Fibroblast of lung (primary cell): ENCODE data around the gene UCP2. TPM values are rescaled to one million over a fixed set of nuclear protein-coding genes. Genes with fewer than 3 reads are reported as not detected.

Source experiments
- DNase-seq, 2 donors: peaks; one replicate each; pipeline versions ENCODE4 v3.0.0 to v3.0.0-alpha.2; 2010; ENCODE audit warnings: low read depth in 2 of 2
- H2AFZ ChIP-seq: 2 replicates; pipeline ENCODE4 v1.5.1; 2012; ENCODE audit warnings: low read length, control low read depth, inconsistent platforms
- H3K27ac ChIP-seq: 2 replicates; pipeline ENCODE4 v1.5.1; 2011; ENCODE audit warnings: low read length, control low read depth; ENCODE audit not compliant: insufficient read depth
- H3K27me3 ChIP-seq: 2 replicates; pipeline ENCODE4 v1.5.1; 2011; ENCODE audit warnings: mild to moderate bottlenecking, low read length; ENCODE audit not compliant: control insufficient read depth, insufficient read depth
- H3K36me3 ChIP-seq: 2 replicates; pipeline ENCODE4 v1.5.1; 2011; ENCODE audit warnings: low read length; ENCODE audit not compliant: control insufficient read depth, insufficient read depth
- H3K4me1 ChIP-seq: 2 replicates; pipeline ENCODE4 v1.5.1; 2011; ENCODE audit warnings: low read length; ENCODE audit not compliant: control insufficient read depth, insufficient read depth; ENCODE audit errors: extremely low read depth
- H3K4me2 ChIP-seq: 2 replicates; pipeline ENCODE4 v1.5.1; 2011; ENCODE audit warnings: low read length, control low read depth; ENCODE audit not compliant: insufficient read depth; ENCODE audit errors: extremely low read depth
- H3K4me3 ChIP-seq, 4 experiments: fragments of 200-600 bp in 1 of 4; sonication (generic) in 1 of 4; replicated peaks in 1 of 4; 2 replicates each; pipeline ENCODE4 v1.5.1; 2011 to 2016; ENCODE audit warnings: low read length in 4 of 4, low read depth in 3 of 4, mild to moderate bottlenecking in 3 of 4, control low read depth in 2 of 4, inconsistent platforms in 1 of 4, mixed read lengths in 1 of 4; ENCODE audit not compliant: insufficient read depth in 1 of 4; ENCODE audit errors: control extremely low read depth in 1 of 4
- H3K79me2 ChIP-seq: 2 replicates; pipeline ENCODE4 v1.5.1; 2012; ENCODE audit warnings: mild to moderate bottlenecking, low read length, inconsistent platforms; ENCODE audit not compliant: control insufficient read depth, insufficient read depth
- H3K9ac ChIP-seq: 2 replicates; pipeline ENCODE4 v1.5.1; 2011; ENCODE audit warnings: mild to moderate bottlenecking, low read length, control low read depth; ENCODE audit not compliant: insufficient read depth
- H3K9me3 ChIP-seq: 2 replicates; pipeline ENCODE4 v1.5.1; 2012; ENCODE audit warnings: low read depth, low read length; ENCODE audit not compliant: control insufficient read depth, insufficient read depth
- H4K20me1 ChIP-seq: 2 replicates; pipeline ENCODE4 v1.5.1; 2011; ENCODE audit warnings: low read length; ENCODE audit not compliant: control insufficient read depth, insufficient read depth; ENCODE audit errors: extremely low read depth
- EZH2 ChIP-seq: IDR thresholded peaks from 2 replicates; pipeline ENCODE4 v1.5.1; 2012; ENCODE audit warnings: low read length, control low read depth, mild to moderate bottlenecking; ENCODE audit errors: missing control alignments
- polyA plus RNA-seq, 2 donors: library from polyadenylated mRNA; depleted of rRNA in 1 of 2; stranded (reverse) in 1 of 2; unstranded in 1 of 2; fragments of >200 nt; gene quantifications; 2 replicates each; pipeline ENCODE4 v1.2.1, GENCODE V29; 2011 to 2012; ENCODE audit warnings: missing spikeins in 1 of 2
- total RNA-seq: library from RNA; depleted of rRNA; stranded (reverse); fragments of >200 nt; gene quantifications from 2 replicates; pipeline ENCODE4 v1.2.1, GENCODE V29; 2014
- TF ChIP-seq, protein P1 (sequence below), 2 donors: IDR thresholded peaks in 1 of 2; conservative IDR thresholded peaks in 1 of 2; 1 replicate in 1 of 2; 2 replicates in 1 of 2; pipeline ENCODE4 v1.5.1; 2011 to 2012; ENCODE audit warnings: low read length in 2 of 2, control low read depth in 1 of 2, inconsistent platforms in 1 of 2, low read depth in 1 of 2, mild to moderate bottlenecking in 1 of 2

The UCP2 gene
- total and polyA plus RNA-seq, 2 donors (not counting 1 experiment from before 2014, with no cell fraction given): 4.8 to 11.5 TPM

GRCh38 chr11:73949246-73949645 is 33.4 kb downstream of the UCP2 start:
- TF ChIP-seq, protein P1, sequence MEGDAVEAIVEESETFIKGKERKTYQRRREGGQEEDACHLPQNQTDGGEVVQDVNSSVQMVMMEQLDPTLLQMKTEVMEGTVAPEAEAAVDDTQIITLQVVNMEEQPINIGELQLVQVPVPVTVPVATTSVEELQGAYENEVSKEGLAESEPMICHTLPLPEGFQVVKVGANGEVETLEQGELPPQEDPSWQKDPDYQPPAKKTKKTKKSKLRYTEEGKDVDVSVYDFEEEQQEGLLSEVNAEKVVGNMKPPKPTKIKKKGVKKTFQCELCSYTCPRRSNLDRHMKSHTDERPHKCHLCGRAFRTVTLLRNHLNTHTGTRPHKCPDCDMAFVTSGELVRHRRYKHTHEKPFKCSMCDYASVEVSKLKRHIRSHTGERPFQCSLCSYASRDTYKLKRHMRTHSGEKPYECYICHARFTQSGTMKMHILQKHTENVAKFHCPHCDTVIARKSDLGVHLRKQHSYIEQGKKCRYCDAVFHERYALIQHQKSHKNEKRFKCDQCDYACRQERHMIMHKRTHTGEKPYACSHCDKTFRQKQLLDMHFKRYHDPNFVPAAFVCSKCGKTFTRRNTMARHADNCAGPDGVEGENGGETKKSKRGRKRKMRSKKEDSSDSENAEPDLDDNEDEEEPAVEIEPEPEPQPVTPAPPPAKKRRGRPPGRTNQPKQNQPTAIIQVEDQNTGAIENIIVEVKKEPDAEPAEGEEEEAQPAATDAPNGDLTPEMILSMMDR (conservative IDR thresholded peaks at IDR 0.05 in 1 of 2, IDR thresholded peaks at IDR 0.05 in 1 of 2; ENCODE audit: low read depth in 1 of 2, low read length in 2 of 2): no peak
- no peak for TF ChIP-seq EZH2
- no peak overlapping the region for H3K9ac ChIP-seq
- DNase-seq: no peak

GRCh38 chr11:73946798-73947458 is 35.7 kb downstream of the UCP2 start:
- Histone ChIP-seq H4K20me1 (no peaks in the 10 kb centered on the region), H3K4me3 (no peak overlapping the region), H3K36me3 (no peaks in the 10 kb centered on the region), H3K79me2 (no peaks in the 10 kb centered on the region), H3K4me2 (no peak overlapping the region), H3K9ac (no peak overlapping the region), H3K27ac (no peak overlapping the region), H3K4me1 (no peaks in the 10 kb centered on the region), H2AFZ (no peak overlapping the region), H3K9me3 (no peaks in the 10 kb centered on the region), H3K27me3 (no peaks in the 10 kb centered on the region)
- TF ChIP-seq, protein P1 (conservative IDR thresholded peaks at IDR 0.05 in 1 of 2, IDR thresholded peaks at IDR 0.05 in 1 of 2; ENCODE audit: low read depth in 1 of 2, low read length in 2 of 2): no peak
- no peak for TF ChIP-seq EZH2
- DNase-seq: no peak

More at GRCh38 chr11:73949246-73949645, 33.4 kb downstream of the UCP2 start:
- no peaks in the 10 kb centered on the region for H3K79me2 ChIP-seq
- H3K9me3 ChIP-seq: no peaks in the 10 kb centered on the region
- H3K4me3 ChIP-seq: no peak overlapping the region
- H3K4me1 ChIP-seq: no peaks in the 10 kb centered on the region
- H3K36me3 ChIP-seq: no peaks in the 10 kb centered on the region
- H2AFZ ChIP-seq: no peak overlapping the region
- H3K27me3 ChIP-seq: no peaks in the 10 kb centered on the region
- no peak overlapping the region for H3K4me2 ChIP-seq
- H4K20me1 ChIP-seq: no peaks in the 10 kb centered on the region
- H3K27ac ChIP-seq: no peak overlapping the region

- no peaks in the 10 kb centered on the region for H3K9me3 ChIP-seq
- no peak for DNase-seq
- H3K36me3 ChIP-seq: no peaks in the 10 kb centered on the region
- TF ChIP-seq, protein P1 (conservative IDR thresholded peaks at IDR 0.05 in 1 of 2, IDR thresholded peaks at IDR 0.05 in 1 of 2; ENCODE audit: low read depth in 1 of 2, low read length in 2 of 2): no peak
- TF ChIP-seq EZH2: no peak
- no peak overlapping the region for H3K27ac ChIP-seq
- H3K4me2 ChIP-seq: no peak overlapping the region
- no peak overlapping the region for H3K9ac ChIP-seq
- H2AFZ ChIP-seq: no peak overlapping the region
- H3K27me3 ChIP-seq: no peaks in the 10 kb centered on the region
- H4K20me1 ChIP-seq: no peaks in the 10 kb centered on the region
- H3K4me3 ChIP-seq: no peak overlapping the region
- no peaks in the 10 kb centered on the region for H3K4me1 ChIP-seq
- no peaks in the 10 kb centered on the region for H3K79me2 ChIP-seq
Measured at GRCh38 chr11:73945396-73945795, 37.2 kb downstream of the UCP2 start.
